Epithelial cell of proximal tubule (primary cell): Measurements from ENCODE around the gene PVR. TPM values are rescaled to one million over a fixed set of nuclear protein-coding genes. Genes with fewer than 3 reads are reported as not detected.

ENCODE experiments used
- DNase-seq: peaks from one replicate; pipeline ENCODE4 v3.0.0-alpha.2; 2011; ENCODE audit warnings: low read depth
- H3K4me3 ChIP-seq: 2 replicates; pipeline ENCODE4 v1.5.1; 2011; ENCODE audit warnings: low read depth, mild to moderate bottlenecking, low read length
- CTCF ChIP-seq: conservative IDR thresholded peaks from 2 replicates; pipeline ENCODE4 v1.5.1; 2012; ENCODE audit warnings: low read depth, mild to moderate bottlenecking, low read length
- total RNA-seq: library from RNA; depleted of rRNA; stranded (reverse); fragments of >200 nt; gene quantifications from 2 replicates; pipeline ENCODE4 v1.2.3, GENCODE V29; 2015

Gene PVR
- total RNA-seq, 1 donor from 2014 or later: 116 TPM

DNA sequence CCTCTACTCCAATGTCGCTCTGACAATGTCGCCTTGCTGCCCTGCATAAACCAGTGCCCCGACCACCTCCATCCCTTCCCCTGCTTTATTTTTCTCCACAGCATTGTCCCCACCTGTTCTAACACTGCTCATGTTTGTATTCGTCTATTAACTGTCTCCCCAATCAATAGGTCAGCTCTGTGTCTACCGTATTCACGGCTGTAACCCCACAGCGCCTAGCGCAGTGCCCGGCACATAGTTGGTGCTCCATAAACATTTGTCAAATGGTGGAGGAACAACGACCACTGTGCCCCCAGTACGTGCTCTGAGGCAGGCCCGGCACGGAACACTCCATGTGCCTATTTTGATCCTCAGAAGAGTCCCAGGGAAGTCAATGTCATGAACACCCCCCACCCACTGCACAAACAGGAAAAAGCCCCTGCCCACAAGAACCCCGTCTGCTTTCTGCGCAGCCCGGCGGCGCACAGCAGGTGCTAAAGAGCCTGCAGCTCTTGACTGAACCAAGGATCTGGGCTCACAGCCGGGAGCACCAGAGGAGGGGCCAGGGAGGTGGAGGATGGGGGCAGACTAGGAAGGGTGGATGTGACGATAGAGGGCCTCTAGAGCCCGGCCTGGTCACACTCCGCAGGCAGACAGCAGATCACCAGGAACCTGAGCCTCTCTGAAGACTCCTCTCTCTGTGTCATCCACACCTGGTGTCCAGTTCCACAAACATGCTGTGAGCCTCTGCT is 53.4 kb downstream of the PVR start:
- no peak overlapping the region for H3K4me3 ChIP-seq
- no peak for DNase-seq
- no peak for TF ChIP-seq CTCF

DNA sequence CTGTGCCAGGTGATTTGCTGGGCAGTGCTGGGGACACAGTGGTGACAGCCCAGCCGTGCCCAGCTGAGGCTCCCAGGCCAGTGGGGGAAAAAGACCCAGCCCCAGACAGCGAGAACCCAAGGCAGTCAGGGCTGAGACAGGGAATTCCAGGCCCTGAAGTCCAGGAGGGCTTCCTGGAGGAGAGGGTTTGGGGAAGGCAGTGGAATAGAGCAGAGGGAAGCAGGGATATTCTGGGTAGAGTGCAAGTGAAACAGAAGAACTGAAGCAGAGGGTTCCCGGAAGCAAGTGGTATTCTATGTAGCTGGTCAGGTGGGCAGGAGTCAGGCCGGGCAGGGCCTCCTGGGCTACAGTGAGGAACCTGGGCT is 53.9 kb downstream of the PVR start:
- TF ChIP-seq CTCF: no peak
- no peak overlapping the region for H3K4me3 ChIP-seq
- DNase-seq: no peak

GRCh38 chr19:44698492-44699201 is 54.9 kb downstream of the PVR start, which contains the start of gene CEACAM16:
Gene CEACAM16 (plus strand): TSS chr19:44699151. CDS start chr19:44701457, 2,306 bp downstream.
- TF ChIP-seq CTCF: no peak
- H3K4me3 ChIP-seq: no peak within 1 kb of the TSS
- no peak for DNase-seq

DNA sequence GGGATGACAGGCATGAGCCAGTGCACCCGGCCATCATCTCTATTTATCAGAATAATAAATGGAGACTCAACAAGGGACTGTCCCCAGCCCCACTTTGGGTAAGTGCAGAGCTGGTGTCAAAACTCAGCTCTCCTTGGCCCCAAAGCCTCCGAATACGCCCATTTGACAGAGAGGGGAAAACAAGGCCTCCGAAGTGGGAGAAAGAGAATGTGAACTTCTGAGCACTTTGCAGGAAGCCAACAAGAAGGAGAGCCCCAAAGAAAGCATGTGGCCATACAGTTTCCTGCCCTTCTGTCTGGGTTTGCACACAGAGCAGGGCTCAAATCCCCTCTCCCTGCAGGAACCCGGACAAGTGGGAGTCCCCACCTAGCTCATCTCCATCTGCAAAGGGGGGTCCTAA is 56.8 kb downstream of the PVR start:
- no peak for TF ChIP-seq CTCF
- H3K4me3 ChIP-seq: no peak overlapping the region
- no peak for DNase-seq

DNA sequence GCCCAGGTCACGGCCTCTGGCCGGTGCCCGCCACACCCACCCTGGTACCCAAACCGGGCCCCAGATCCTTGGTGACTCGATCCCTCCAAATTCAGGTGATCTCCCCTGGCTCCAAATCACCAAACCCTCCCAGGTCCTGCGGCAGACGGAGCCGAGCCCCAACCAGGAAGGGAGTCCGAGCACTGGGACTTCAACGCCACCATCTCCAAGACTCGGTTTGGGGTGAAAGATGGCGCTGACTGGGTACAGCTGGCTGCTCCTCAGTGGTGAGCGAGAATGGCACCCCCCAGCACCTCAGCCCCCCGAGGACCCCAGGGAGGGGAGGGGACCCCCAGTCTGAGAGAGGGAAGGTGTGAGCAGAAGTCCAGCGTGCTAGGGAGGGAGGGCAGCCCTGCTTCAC is 57.5 kb downstream of the PVR start:
- no peak overlapping the region for H3K4me3 ChIP-seq
- TF ChIP-seq CTCF: no peak
- DNase-seq: no peak

DNA sequence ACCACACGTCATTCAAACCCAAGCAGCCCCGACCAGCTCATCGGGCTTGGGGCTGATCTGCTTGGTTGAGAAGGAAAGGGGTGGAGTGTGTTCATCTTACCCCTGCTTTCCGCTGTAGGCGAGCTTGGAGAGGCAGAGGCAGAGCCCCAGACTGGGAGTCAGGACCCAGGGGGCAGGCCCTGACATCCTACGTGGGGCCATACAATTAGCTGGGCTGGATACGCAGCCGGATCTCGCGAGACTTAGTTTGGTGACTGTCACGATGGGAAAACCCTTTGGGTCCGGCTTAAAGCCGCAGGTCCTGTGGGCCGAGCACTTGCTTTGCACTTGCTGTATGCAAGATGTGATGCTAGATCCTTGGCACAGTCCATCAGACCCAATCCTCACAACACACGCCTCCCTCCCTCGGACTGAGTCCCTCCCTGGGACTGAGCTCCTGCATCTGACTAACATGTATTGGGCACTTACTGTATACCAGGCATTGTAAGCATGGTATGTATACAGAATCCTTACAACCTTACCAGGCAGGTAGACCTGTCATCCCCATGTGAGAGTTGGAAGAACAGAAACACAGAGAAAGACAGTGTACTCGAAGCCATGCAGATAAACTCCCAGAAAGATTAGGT is 59.0 kb downstream of the PVR start:
- no peak overlapping the region for H3K4me3 ChIP-seq
- TF ChIP-seq CTCF: no peak
- no peak for DNase-seq
